Measurements from ENCODE around the gene TPPP3.

The TPPP3 gene

GRCh38 chr16:67342616-67343015 is 50.7 kb downstream of the TPPP3 start:
- no peak for DNase-seq (ENCODE audit: low read depth)

DNA sequence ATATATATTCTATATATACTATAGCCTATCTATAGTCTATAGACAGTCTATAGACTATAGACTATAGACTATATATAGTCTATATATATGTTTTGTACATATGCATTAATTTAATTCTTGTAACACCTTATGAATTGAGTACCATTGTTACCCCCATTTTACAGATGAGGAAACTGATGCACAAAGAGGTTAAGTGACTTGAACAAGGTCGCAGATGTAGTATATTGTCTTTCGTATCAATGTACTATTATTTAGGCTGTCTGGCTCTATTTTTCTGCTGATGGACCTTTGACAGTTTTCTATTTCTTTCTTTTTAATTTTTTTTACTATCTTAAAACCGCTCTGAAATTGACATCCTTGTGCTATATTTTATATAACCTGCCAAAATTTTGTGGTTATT is 52.0 kb downstream of the TPPP3 start:
- DNase-seq (ENCODE audit: low read depth): no peak

Measured in amniotic epithelial cell (primary cell).